Stimulated activated CD4-positive, alpha-beta T cell treated with anti-CD3 and anti-CD28 coated beads, Interleukin-2, amount 100 ng/mL, for 4 hours (primary cell): ENCODE measurements around the gene GRIP2.

ENCODE experiments used
- DNase-seq: peaks from one replicate; pipeline ENCODE4 v3.0.0-alpha.2; 2020; ENCODE audit warnings: low read depth

Gene GRIP2

GRCh38 chr3:14561051-14561960 is 21.2 kb upstream of the GRIP2 start:
- no peak for DNase-seq

DNA sequence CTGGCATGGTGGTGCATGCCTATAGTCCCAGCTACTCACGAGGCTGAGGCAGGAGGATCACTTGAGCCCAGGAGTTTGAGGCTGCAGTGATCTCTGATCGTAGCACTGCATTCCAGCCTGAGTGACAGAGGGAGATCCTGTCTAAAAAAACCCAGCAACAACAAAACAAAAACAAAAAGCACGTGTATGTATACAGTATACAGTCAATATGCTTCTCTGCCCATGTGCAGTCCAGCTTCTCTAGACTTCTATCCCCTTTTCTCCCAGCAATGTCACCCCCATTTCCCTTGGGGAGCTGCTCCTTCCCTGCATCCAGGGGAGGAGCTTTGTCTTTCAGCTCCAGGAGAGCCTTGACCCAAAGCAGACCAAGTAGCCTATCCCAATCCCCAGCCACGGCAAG is 20.0 kb upstream of the GRIP2 start:
- no peak for DNase-seq

- DNase-seq: no peak
These were observed 17.9 kb upstream of the GRIP2 start for GRCh38 chr3:14558029-14558428.

DNA sequence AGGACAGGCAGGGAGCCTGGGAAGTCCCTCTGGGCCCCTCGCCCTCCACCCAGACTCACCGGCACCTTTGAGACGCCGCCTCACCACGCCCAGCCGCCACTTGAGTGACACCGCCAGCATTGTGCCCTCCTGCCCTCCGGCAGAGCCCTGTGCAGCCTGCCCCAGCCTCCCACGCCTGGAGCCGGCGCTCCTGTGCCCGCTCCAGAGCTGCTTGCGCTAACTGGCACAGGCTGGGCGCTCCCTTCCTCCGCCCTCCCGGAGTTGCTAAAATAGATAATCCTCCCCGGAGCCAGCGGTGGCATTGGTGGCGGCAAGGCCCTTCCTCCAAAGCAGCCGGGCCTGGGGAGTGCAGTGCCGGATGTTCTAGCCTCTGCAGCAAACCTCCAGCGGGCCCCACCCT is 15.7 kb upstream of the GRIP2 start:
- no peak for DNase-seq

DNA sequence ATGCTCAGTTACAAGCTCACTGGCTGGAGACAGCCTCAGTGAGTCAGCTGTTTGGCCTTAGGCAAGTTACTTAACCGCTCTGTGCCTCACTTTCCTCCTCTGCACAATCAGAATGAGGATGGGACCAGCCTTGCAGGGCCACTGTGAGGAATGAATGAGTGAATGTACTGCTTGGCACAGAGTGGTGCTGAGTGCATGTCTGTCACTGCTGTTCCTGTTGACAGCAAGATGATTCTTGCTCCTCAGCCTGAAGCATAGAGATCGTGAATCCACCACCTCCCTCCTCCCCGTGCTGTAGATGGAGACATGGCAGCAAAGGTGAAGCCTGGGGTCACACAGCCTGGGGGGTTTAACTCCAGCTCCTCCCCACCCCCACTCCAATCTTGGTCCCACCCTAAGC is 14.6 kb upstream of the GRIP2 start:
- no peak for DNase-seq

- no peak for DNase-seq
These were observed 13.7 kb upstream of the GRIP2 start for GRCh38 chr3:14553871-14554270.

GRCh38 chr3:14552717-14553116 is 12.6 kb upstream of the GRIP2 start:
- no peak for DNase-seq

GRCh38 chr3:14552041-14552648 is 12.0 kb upstream of the GRIP2 start:
- DNase-seq: no peak

DNA sequence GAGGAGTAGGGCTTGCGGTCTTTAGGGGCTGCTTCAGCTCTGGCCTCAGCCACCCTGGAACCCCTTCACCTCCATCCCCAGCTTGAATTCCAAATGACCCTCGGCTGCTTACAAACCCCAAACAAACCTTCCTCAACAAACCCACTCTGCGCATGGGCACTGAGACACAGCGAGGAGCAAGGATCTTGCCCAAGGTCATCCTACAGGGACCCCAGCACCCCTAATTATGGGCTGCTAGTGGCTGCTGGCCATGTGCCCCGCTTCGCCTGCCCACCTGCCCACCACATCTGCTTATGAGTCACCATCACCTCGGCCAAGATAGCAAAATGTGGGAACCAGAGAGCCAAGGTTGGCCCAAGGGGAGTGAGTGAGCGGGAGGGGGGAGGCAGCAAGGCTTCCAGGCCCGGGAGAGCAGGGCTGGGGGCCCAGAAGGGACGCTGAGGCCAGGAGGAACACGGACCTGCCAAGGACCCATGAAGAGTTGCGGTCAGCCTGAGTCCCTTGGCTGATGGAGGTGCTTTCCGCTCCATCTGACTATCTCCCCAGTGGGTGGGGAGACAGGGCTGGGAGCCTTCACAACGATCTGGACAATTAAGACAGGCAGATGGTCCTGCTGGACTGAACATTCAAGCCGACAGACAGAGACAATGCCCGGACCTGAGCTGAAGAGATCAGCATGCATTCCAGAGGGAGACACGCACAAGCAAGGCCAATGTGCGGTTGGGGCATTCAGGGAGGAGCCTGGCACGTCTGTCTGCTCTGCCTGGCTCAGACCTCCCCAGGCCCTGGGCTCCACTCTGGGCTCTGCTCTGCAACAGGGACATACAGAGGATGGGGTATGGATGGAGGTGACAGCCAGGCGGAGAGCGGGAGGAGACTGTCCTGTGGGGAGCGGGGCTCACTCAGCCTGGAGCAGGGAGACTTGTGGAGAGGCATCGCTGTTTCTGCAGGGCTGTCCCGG is 10.8 kb upstream of the GRIP2 start:
- no peak for DNase-seq

- DNase-seq: no peak
These were observed 10.0 kb upstream of the GRIP2 start for GRCh38 chr3:14550181-14550580.

GRCh38 chr3:14549256-14549919 is 9.2 kb upstream of the GRIP2 start:
- no peak for DNase-seq

DNA sequence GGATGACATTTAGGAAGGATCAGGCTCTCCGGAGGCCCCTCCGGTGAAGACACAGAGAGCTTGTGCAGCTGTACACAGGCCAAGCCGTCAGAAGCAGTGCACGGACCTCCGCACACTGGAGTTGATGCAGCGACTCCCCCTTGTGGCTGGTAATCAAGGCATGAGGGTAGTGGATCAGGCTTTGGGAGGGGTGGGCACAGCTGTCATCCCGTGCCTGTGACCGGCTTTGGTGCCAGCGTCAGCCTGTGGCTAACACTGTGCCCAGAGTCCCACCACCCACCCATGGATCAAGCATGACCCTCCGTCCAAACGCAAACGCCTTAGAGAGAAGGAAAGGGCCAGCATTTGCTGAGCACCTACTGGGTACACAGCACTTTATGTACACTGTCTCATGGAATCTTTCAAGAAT is 8.2 kb upstream of the GRIP2 start:
- DNase-seq: no peak

DNA sequence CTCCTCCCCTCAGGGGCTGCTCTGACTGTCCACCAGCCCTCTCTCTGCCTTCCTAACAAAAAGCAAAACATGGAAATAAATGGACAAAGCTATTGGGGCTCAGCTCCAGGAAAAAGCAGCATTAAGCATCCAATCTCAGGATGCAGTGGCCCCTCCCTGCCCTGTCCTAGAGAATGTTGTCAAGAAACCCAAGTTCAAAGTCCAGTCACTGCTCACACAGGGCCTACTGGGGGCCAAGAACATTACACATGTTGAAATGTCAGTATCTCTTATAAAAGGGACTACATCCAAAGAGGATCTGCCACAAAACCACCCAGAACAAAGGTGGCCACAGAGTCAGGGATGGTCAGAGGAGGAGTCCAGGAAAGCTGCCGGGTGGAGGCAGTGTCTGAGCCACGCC is 7.6 kb upstream of the GRIP2 start:
- no peak for DNase-seq

- no peak for DNase-seq
These were observed 5.9 kb upstream of the GRIP2 start for GRCh38 chr3:14546041-14546440.

DNA sequence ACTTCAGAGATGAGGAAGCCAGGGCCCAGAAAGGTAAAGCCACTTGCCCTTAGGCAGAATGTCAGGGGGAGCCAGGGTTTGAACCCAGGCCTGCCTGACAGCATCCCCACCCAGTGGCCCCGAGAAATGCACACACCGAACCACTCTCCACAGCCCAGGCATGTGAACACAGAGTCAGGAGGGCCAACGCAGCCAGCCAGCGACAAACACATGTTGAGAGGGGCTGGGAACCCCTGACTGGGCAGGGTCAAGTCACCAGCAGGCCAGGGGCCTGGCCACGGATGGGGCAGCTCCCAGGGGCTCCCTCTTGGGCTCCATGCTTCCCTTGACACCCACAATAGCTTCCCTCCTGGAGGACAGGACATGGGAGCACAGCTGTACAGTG is 5.1 kb upstream of the GRIP2 start:
- DNase-seq: no peak

- no peak for DNase-seq
These were observed 4.4 kb upstream of the GRIP2 start for GRCh38 chr3:14544282-14545250.

GRCh38 chr3:14543446-14543845 is 3.3 kb upstream of the GRIP2 start:
- no peak for DNase-seq

DNA sequence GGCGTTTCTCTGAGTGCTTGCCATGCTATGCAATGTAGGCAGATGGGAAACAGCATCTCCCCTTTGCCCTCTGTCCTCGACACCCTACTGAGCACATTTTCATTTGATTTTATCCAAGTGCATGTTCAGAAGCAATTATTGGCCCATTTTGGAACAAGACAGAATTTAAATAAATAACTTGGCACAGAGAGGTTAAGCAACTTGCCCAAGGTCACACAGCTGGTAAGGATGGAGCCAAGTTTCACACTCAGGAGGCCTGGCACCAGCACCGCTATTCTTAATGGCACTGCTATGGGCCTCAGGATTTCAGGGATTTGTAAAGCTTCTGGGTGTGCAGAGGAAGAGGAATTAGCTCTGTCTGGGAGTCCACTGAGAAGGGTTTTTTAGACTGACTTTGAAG is 2.5 kb upstream of the GRIP2 start:
- DNase-seq: no peak

DNA sequence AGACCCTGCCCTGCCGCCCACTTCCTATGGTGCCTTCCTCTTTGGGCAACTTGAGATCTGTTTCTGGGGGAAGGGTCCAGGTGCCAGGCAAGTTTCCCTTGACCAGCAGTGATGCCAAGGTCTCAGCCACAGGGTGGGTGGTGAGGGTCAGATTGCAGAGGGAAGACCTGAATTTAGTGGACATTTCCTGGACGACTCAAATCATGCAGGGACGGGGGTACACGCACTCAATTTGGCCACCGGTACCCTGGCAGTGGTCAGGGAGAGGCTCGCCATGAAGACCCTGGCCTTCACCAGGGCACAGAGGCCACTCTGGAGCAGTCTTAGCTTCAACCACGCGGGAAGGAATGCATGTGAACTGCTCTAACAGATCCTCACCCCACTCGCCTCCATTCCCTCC is 1.5 kb upstream of the GRIP2 start:
- no peak for DNase-seq

DNA sequence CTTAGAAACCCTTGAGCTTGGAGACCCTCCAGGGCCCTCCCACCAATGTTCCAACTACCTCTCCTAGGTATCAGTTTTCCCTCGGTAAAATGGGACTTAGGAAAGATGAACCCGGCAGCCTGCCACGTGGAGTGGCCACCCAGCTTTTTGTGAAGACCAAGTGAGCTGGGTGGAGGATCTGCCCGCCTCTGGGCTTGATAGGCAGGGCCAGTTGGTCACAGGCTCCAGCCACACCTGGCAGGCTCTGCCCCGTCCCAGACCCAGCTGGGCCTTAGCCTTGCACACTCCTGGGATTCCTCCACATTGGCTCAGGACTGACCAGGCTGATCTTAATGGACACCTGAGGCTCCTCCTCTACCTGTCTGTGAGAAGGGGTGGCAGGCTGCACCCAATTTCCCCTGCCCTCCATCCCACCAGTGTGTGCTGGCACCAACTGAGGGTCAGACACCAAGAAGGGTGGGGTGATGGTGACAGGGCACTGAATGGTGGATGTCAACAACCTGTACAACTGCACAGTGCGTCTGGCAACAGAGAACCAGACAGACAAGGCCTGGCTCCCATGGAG is 761 bp upstream of the GRIP2 start:
- no peak for DNase-seq

GRCh38 chr3:14539384-14539741 is 779 bp downstream of the GRIP2 start:
- no peak for DNase-seq
